Lower leg skin (tissue), 4 donors: ENCODE results near the gene INHBB. TPM values are rescaled to one million over a fixed set of nuclear protein-coding genes. Genes with fewer than 3 reads are reported as not detected.

ENCODE experiments used
- DNase-seq, 2 donors: peaks; one replicate each; pipeline ENCODE4 v3.0.0-alpha.2; 2019; ENCODE audit warnings: low spot score in 2 of 2
- H3K4me3 ChIP-seq: fragments of 200-600 bp; sonication (generic); 2 replicates; pipeline ENCODE4 v1.5.1; 2017; ENCODE audit warnings: mild to moderate bottlenecking, low read depth; ENCODE audit not compliant: poor library complexity, severe bottlenecking
- CTCF ChIP-seq, 3 donors: fragments of 450-650 bp; IDR thresholded peaks; one replicate each; pipeline ENCODE4 v1.5.1; 2016; ENCODE audit warnings: antibody characterized with exemption in 3 of 3, mild to moderate bottlenecking in 3 of 3, moderate library complexity in 2 of 3
- POLR2A ChIP-seq, 2 donors: fragments of 450-650 bp; IDR thresholded peaks; one replicate each; pipeline ENCODE4 v1.6.1; 2016 to 2017; ENCODE audit warnings: antibody characterized with exemption in 2 of 2, mild to moderate bottlenecking in 1 of 2, moderate library complexity in 1 of 2
- WGBS, 2 donors: methylation state at CpG; one replicate each; pipeline ENCODE4 v1.1.5; 2018; 5-methylcytosine and 5-hydroxymethylcytosine counted together
- intact Hi-C: fragments of 100-400 bp; cut with DNase I; formaldehyde crosslinking; loops from one replicate; pipeline ENCODE4 v1.15.0; 2023; ENCODE audit warnings: low total_unique reads
- total RNA-seq, 4 donors: library from RNA; depleted of rRNA; stranded (reverse); fragments of >200 nt; gene quantifications; one replicate each; pipeline ENCODE4 v1.1.0, GENCODE V29; 2016

The INHBB gene
- total RNA-seq, 4 donors from 2014 or later: 9.4 to 47.9 (median 25.0) TPM

GRCh38 chr2:120365236-120365793 lies 19.4 kb downstream of the INHBB start:
- 84 to 87% methylated on average over 13 of the region's 13 CpGs for WGBS, 2 donors
- H3K4me3 ChIP-seq: no peak overlapping the region
- no peak for DNase-seq
- no peak for TF ChIP-seq POLR2A (IDR thresholded peaks at IDR 0.05)
- no peak for TF ChIP-seq CTCF (IDR thresholded peaks at IDR 0.05)
- intact Hi-C loops: no loop called here

DNA sequence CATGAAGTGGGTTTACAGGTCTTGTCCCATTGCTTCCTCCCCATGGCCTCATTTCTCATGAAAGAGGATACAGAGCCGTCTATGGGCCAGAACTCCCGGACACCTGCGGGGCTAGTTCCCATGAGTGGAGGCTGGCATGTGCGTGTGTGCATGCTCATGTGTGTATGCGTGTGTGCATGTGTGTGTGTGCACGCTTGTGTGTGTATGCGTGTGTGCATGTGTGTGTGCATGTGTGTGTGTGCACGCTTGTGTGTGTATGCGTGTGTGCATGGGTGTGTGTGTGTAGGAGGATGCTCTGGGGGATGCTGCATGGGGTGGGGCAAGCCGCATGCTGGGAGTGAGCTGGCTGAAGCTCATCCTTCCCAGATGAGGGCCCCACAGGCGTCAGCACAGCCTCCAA lies 20.8 kb downstream of the INHBB start:
- intact Hi-C loops: no loop called here
- no peak overlapping the region for H3K4me3 ChIP-seq
- 81 to 92% methylated on average over 11 of the region's 11 CpGs for WGBS, 2 donors
- no peak for DNase-seq
- TF ChIP-seq CTCF (IDR thresholded peaks at IDR 0.05): no peak
- TF ChIP-seq POLR2A (IDR thresholded peaks at IDR 0.05): no peak

DNA sequence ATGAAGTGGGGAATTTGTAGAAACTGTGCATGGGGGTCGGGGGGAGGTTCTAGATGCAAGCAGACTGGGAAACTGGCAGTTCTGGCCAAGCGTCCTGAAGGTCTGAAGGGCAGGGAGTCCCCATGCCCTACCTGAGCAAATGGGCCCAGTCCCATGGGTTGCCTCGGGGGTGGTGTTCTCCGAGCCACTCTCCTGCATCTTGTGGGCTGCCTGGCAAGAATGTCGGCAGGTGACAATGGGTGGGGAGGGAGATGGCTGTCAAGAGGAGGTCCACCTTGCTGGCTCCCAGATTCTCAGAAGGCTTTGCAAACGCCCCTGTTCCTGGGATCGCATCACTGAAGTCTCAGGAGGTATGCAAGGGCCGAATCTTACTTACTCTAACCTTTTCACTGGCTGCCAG lies 21.3 kb downstream of the INHBB start:
- TF ChIP-seq CTCF (IDR thresholded peaks at IDR 0.05) (no peak), POLR2A (IDR thresholded peaks at IDR 0.05) (no peak)
- H3K4me3 ChIP-seq: no peak overlapping the region
- intact Hi-C loops: no loop called here
- 75 to 81% methylated on average over 8 of the region's 8 CpGs for WGBS, 2 donors
- no peak for DNase-seq

DNA sequence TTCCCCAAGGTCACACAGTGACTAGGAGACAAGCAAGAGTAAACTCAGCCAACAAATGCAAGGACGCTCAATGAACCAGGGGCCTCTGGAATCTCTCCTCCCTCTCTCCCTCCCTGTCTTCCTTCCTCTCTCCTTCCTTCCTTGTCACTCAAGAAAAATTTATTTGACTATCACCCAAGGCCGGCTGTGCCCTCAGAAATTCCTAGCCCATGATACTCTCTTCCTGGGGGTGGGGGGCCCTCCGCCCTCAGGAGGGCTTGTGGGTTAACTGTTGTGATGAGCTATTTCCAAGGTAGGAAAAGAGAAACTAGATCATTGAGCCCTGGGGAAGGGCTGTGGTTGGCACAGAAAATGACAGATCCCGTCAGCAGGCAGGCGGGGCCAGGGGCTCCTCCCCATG lies 21.7 kb downstream of the INHBB start:
- H3K4me3 ChIP-seq: no peak overlapping the region
- TF ChIP-seq CTCF (IDR thresholded peaks at IDR 0.05) (no peak), POLR2A (IDR thresholded peaks at IDR 0.05) (no peak)
- no peak for DNase-seq
- intact Hi-C loops: no loop called here
- 52 to 55% methylated on average over 5 of the region's 5 CpGs for WGBS, 2 donors

DNA sequence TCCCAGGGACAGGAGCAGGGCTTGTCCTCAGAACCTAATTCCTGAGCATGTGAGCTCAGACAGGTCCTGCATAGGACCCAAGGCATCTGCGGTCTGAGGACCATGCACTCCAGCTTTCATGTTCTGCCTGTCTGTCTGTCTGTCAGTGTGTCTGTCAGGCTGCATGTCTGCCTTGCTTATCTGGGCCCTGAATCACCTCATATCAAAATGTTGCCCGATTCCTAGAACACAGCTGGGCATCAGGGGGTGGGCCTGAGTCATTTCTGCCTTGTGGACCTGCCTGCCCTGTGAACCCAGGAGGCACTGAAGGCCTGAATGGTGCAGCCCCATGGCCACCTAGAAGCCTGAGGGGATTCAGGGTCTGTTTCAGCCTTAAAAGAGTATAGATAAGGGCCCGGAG lies 22.1 kb downstream of the INHBB start:
- WGBS, 2 donors: 54 to 76% methylated on average over 2 to 3 of the region's 3 CpGs
- intact Hi-C loops: no loop called here
- DNase-seq: no peak
- TF ChIP-seq POLR2A (IDR thresholded peaks at IDR 0.05) (no peak), CTCF (IDR thresholded peaks at IDR 0.05) (no peak)
- H3K4me3 ChIP-seq: no peak overlapping the region

- 72 to 77% methylated on average over 4 of the region's 4 CpGs for WGBS, 2 donors
- no peak overlapping the region for H3K4me3 ChIP-seq
- DNase-seq: no peak
- TF ChIP-seq POLR2A (IDR thresholded peaks at IDR 0.05) (no peak), CTCF (IDR thresholded peaks at IDR 0.05) (no peak)
- intact Hi-C loops: no loop called here
Observed at GRCh38 chr2:120369250-120369649, 23.3 kb downstream of the INHBB start.
